ENCODE measurements around the gene CA9.
"Not testable (repeated sequence)": the region's sequence is repeated elsewhere in the genome, so short reads cannot be mapped to it uniquely, and the experiment has no call there.

The CA9 gene

GRCh38 chr9:35639631-35640030, 34.1 kb upstream of the CA9 start:
- Histone ChIP-seq H3K27me3 (ENCODE audit: low read depth, low read length) (no peaks in the 10 kb centered on the region), H3K4me1 (ENCODE audit: low read length) (peaks cover 21% of the 10 kb centered on the region), H3K27ac (ENCODE audit: low read length) (no peak overlapping the region), H3K36me3 (replicated peaks; ENCODE audit: low read depth, low read length) (peaks cover 3% of the 10 kb centered on the region), H2AFZ (ENCODE audit: low read depth, low read length) (no peak overlapping the region), H3K9ac (ENCODE audit: low read length) (no peak overlapping the region), H4K20me1 (ENCODE audit: insufficient read depth, low read length) (no peaks in the 10 kb centered on the region), H3K79me2 (ENCODE audit: low read length) (no peaks in the 10 kb centered on the region), H3K9me3 (ENCODE audit: insufficient read depth, low read length) (no peaks in the 10 kb centered on the region), H3K4me3 (ENCODE audit: low read length) (no peak overlapping the region), H3K4me2 (ENCODE audit: low read length) (no peak overlapping the region)
- TF ChIP-seq, protein P1, sequence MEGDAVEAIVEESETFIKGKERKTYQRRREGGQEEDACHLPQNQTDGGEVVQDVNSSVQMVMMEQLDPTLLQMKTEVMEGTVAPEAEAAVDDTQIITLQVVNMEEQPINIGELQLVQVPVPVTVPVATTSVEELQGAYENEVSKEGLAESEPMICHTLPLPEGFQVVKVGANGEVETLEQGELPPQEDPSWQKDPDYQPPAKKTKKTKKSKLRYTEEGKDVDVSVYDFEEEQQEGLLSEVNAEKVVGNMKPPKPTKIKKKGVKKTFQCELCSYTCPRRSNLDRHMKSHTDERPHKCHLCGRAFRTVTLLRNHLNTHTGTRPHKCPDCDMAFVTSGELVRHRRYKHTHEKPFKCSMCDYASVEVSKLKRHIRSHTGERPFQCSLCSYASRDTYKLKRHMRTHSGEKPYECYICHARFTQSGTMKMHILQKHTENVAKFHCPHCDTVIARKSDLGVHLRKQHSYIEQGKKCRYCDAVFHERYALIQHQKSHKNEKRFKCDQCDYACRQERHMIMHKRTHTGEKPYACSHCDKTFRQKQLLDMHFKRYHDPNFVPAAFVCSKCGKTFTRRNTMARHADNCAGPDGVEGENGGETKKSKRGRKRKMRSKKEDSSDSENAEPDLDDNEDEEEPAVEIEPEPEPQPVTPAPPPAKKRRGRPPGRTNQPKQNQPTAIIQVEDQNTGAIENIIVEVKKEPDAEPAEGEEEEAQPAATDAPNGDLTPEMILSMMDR (IDR thresholded peaks at IDR 0.05; ENCODE audit: low read depth, low read length), result no peak
- TF ChIP-seq EZH2phosphoT487 (IDR thresholded peaks at IDR 0.05; ENCODE audit: low read depth), result no peak

DNA sequence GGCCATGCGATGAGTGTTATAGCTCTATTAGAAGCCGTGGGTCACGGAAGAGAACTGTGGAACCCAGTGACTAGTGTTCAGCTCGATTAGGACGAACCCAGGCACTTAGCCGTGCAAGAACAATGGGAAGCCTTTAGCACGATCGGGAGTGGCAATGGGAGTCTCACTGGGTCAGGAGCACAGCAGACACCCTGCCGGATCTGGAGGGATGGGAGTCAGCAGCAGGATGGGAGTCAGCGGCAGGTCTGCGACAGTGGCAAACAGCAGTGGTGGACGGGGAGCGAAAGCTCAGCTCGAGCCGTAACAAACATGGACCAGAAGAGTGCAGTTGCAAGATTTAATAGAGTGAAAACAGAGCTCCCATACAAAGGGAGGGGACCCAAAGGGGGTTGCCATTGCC, 33.3 kb upstream of the CA9 start:
- H2AFZ ChIP-seq (ENCODE audit: low read depth, low read length); H3K27ac ChIP-seq (ENCODE audit: low read length); H3K79me2 ChIP-seq (ENCODE audit: low read length); H3K4me3 ChIP-seq (ENCODE audit: low read length); H3K36me3 ChIP-seq (replicated peaks; ENCODE audit: low read depth, low read length); H3K4me2 ChIP-seq (ENCODE audit: low read length); H3K9ac ChIP-seq (ENCODE audit: low read length); H3K27me3 ChIP-seq (ENCODE audit: low read depth, low read length); H3K9me3 ChIP-seq (ENCODE audit: insufficient read depth, low read length); H4K20me1 ChIP-seq (ENCODE audit: insufficient read depth, low read length): not testable (repeated sequence)
- H3K4me1 ChIP-seq (ENCODE audit: low read length), result peaks cover 13% of the 10 kb centered on the region

GRCh38 chr9:35641478-35641877, 32.2 kb upstream of the CA9 start:
- not testable (repeated sequence) for H3K4me1 ChIP-seq (ENCODE audit: low read length); H3K27ac ChIP-seq (ENCODE audit: low read length); H4K20me1 ChIP-seq (ENCODE audit: insufficient read depth, low read length); H3K27me3 ChIP-seq (ENCODE audit: low read depth, low read length); H3K36me3 ChIP-seq (replicated peaks; ENCODE audit: low read depth, low read length); H3K79me2 ChIP-seq (ENCODE audit: low read length); H3K4me2 ChIP-seq (ENCODE audit: low read length); H3K9ac ChIP-seq (ENCODE audit: low read length); H3K4me3 ChIP-seq (ENCODE audit: low read length); H3K9me3 ChIP-seq (ENCODE audit: insufficient read depth, low read length); H2AFZ ChIP-seq (ENCODE audit: low read depth, low read length)

DNA sequence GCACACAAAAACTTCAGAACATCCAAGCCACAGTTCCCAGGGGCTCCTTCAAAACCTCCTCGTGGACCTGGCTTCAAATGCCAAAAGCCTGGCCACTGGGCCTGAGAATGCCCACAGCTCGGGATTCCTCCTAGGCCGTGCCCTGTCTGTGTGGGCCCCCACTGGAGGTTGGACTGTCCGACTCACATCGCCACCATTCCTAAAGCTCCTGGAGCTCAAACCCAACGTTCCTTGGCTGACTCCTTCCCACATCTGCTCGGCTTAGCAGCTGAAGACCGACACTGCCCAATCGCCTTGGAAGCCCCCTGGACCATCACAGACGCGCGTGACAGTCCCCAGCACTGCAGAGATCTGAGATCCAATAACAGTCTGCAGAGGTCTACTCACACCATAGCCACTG, 30.7 kb upstream of the CA9 start:
- Histone ChIP-seq H3K4me2 (ENCODE audit: low read length) (no peak overlapping the region), H3K9me3 (ENCODE audit: insufficient read depth, low read length) (no peaks in the 10 kb centered on the region), H2AFZ (ENCODE audit: low read depth, low read length) (no peak overlapping the region), H3K27me3 (ENCODE audit: low read depth, low read length) (no peaks in the 10 kb centered on the region), H3K36me3 (replicated peaks; ENCODE audit: low read depth, low read length) (peaks cover 3% of the 10 kb centered on the region), H3K4me3 (ENCODE audit: low read length) (no peak overlapping the region), H3K79me2 (ENCODE audit: low read length) (no peaks in the 10 kb centered on the region), H4K20me1 (ENCODE audit: insufficient read depth, low read length) (no peaks in the 10 kb centered on the region), H3K9ac (ENCODE audit: low read length) (no peak overlapping the region), H3K27ac (ENCODE audit: low read length) (no peak overlapping the region), H3K4me1 (ENCODE audit: low read length) (peaks cover 14% of the 10 kb centered on the region)
- TF ChIP-seq EZH2phosphoT487 (IDR thresholded peaks at IDR 0.05; ENCODE audit: low read depth), result no peak
- TF ChIP-seq, protein P1 (IDR thresholded peaks at IDR 0.05; ENCODE audit: low read depth, low read length), result no peak

- Histone ChIP-seq H3K9ac (ENCODE audit: low read length) (peak overlapping the region; percentile 72), H3K4me1 (ENCODE audit: low read length) (peaks cover 41% of the 10 kb centered on the region), H3K4me2 (ENCODE audit: low read length) (peak overlapping the region; percentile 96), H3K4me3 (ENCODE audit: low read length) (peak overlapping the region; percentile 83)
- H3K36me3 ChIP-seq (replicated peaks; ENCODE audit: low read depth, low read length); H3K79me2 ChIP-seq (ENCODE audit: low read length); H4K20me1 ChIP-seq (ENCODE audit: insufficient read depth, low read length); H3K9me3 ChIP-seq (ENCODE audit: insufficient read depth, low read length); H3K27ac ChIP-seq (ENCODE audit: low read length); H3K27me3 ChIP-seq (ENCODE audit: low read depth, low read length); H2AFZ ChIP-seq (ENCODE audit: low read depth, low read length): not testable (repeated sequence)
These were observed 28.0 kb upstream of the CA9 start for GRCh38 chr9:35645736-35646135.

DNA sequence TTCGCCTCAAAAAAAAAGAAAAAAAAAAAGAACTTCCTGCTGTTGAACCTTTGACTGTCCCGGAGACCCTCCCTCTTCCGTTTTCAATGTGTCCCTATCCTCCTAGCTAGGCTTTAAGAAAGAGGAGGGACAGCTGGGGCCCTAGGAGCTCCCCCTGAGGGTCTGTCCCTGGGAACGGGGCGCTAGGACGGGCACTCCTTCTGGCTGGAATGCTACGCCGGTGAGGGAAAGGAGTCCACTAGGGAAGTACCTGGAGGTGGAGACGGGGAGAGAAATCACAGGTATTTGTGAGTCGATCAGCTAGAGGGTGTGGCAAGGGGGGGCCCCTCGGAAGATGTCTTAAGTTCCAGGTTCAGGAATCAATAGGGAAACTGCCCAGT, 27.6 kb upstream of the CA9 start:
- H3K27me3 ChIP-seq (ENCODE audit: low read depth, low read length), result no peaks in the 10 kb centered on the region
- H3K79me2 ChIP-seq (ENCODE audit: low read length), result peaks cover 10% of the 10 kb centered on the region
- peak overlapping the region; percentile 96 for H3K4me2 ChIP-seq (ENCODE audit: low read length)
- H3K27ac ChIP-seq (ENCODE audit: low read length), result peak overlapping the region; percentile 35
- no peaks in the 10 kb centered on the region for H3K9me3 ChIP-seq (ENCODE audit: insufficient read depth, low read length)
- peak overlapping the region; percentile 72 for H3K9ac ChIP-seq (ENCODE audit: low read length)
- peaks cover 3% of the 10 kb centered on the region for H3K36me3 ChIP-seq (replicated peaks; ENCODE audit: low read depth, low read length)
- peaks cover 45% of the 10 kb centered on the region for H3K4me1 ChIP-seq (ENCODE audit: low read length)
- H3K4me3 ChIP-seq (ENCODE audit: low read length), result peak overlapping the region; percentile 83
- TF ChIP-seq, protein P1 (IDR thresholded peaks at IDR 0.05; ENCODE audit: low read depth, low read length), result no peak
- TF ChIP-seq EZH2phosphoT487 (IDR thresholded peaks at IDR 0.05; ENCODE audit: low read depth), result no peak
- H2AFZ ChIP-seq (ENCODE audit: low read depth, low read length), result peak overlapping the region; percentile 79; the same call in 1 of the 2 replicates
- H4K20me1 ChIP-seq (ENCODE audit: insufficient read depth, low read length), result no peaks in the 10 kb centered on the region

All from OCI-LY3 (cell line).